Kidney tubule cell (primary cell): ENCODE data around the gene HSP90AB1.

ENCODE experiments used
- DNase-seq: peaks from one replicate; pipeline ENCODE4 v3.0.0-alpha.2; 2018; ENCODE audit warnings: low spot score

HSP90AB1 gene

DNA sequence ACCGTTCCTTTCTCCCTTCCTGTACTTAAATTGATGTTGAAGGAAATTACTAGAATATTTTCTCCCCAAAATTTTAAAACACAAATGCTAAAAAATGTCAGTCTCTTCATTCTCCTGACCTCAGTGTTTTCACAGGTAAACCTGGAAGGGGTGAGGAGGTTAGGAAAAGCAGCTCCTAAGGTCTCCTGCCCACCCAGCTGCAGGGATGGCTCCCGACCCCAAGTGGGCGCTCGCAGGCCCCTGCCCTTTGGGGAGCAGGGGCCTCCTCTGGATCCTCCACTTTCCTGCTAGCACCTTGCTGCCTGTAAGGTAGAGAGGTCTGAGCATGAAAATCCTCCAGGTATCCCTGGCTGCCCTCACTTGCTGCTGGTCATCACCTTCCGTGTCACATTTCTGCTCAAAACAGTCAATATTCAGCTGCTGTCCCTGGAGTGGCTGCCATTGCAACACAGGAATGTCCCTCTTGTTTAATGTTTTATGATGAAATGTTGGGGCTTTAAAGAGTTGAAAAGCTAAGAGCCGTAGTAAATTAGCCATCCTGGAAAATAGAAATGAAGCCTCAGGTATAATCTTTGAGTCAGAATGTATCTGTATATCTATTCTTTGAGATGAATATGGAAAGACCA lies 10.9 kb upstream of the HSP90AB1 start:
- DNase-seq, result no peak

DNA sequence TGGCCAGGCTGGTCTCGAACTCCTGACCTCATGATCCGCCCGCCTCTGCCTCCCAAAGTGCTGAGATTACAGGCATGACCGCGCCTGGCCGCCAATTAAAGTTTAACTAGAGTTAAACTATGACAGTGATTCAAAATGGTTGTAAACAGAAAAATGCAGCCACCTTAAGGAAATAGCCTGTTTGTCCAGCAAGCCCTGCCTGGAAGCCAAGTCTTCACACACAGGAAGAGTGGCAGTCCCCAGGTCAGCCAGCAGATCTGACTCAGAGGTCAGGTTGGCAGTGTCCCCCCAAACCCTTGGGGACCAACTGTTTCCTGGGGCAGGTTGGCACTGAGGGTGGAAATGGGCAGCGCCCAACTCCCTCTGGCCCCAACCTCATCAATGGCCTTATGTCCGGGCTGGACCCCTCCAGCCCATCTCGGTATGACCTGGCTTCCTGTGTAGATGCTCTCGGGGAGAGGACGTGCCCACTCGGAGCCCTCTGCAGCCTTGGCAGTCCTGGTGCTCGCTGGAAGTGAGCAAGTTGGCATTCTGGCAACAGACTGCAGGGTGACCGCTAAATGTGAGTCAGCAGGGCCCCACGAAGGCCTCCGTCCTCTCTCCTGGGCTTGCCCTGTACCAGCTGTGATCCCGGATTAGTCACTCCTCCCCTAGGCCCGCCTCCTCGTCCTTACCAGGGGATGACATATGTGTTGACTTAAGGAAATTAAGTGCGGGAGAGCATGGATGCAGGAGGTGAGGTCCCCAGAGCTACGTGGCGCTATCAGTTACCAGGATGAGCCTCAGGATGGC lies 9.7 kb upstream of the HSP90AB1 start:
- DNase-seq, result peak; percentile 100

DNA sequence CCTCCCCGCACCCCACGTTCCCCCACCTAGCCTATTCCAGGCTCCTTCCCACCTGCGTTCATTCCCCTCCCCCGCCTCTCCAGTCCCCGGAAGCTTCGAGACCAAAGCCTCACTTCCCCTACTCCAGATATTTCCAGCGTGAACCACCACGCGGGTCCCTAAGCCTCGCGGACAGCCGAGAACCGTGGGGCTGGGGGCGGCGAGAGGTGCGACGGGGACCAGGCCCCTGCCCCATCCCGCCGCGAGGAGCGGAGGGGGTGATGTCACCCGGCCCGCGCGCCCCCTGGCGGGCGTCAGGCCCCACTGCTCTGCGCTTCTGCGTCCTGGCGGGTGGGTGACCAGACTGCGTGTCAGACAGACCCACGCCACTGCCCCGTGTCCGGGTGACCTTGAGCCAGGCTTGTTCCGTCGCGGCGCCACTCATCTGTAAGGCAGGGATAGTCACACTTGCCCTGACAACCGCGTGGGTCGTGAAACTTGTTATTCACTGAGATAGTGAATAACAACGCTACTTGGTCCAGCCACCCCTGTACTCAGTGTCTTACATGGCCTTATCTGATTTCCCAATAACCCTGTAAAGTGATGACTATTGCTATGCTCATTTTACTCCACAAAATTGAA lies 9.0 kb upstream of the HSP90AB1 start:
- peak; percentile 78 for DNase-seq

DNA sequence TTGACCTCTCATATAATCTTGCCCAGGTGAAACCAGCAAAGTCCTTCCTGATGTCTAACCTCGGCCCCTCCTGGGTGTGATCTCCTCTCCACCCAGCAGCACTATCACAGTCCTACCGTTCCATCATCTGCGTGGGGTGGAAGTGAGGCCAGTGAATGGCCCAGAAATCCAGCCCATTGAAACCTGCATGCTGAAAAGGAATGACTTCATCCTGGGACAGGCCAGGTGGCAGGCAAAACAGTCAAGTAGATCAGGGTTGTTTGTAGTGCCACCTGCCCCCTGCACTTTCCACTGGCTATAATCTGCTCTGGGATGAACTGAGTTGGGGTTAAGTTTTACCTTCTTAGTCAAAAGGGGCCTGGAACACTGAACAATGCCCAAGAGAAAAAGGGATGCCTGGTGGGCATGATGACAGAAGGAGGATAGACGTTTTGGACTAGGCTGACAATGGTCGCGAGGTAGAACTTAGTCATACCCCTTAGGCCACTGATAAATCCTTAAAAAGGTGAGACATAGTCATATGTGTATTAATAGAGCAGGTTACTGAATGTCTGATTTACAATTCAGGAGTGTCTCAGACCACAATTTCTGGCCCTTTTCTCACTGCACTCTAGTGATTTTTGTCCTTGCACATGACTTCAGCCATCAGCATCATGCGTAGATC lies 8.1 kb upstream of the HSP90AB1 start:
- DNase-seq, result peak; percentile 43

DNA sequence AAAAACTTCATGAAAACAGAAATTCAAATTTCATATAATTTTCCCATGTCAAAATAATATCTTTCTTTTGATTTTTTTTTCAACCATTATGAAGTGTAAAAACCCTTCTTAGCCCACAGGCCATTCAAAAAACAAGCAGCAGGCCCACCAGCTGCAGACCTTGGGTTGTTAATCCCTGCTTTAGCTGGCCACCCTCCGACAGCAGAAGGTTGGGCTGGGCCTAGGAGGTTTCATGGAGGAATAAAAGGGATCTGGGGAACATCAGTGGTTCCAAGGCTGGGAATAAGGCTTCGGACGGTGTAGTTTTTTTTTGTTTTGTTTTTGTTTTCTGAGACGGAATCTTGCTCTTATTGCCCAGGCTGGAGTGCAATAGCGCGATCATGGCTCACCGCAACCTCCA lies 3.6 kb upstream of the HSP90AB1 start:
- DNase-seq, result no peak

DNA sequence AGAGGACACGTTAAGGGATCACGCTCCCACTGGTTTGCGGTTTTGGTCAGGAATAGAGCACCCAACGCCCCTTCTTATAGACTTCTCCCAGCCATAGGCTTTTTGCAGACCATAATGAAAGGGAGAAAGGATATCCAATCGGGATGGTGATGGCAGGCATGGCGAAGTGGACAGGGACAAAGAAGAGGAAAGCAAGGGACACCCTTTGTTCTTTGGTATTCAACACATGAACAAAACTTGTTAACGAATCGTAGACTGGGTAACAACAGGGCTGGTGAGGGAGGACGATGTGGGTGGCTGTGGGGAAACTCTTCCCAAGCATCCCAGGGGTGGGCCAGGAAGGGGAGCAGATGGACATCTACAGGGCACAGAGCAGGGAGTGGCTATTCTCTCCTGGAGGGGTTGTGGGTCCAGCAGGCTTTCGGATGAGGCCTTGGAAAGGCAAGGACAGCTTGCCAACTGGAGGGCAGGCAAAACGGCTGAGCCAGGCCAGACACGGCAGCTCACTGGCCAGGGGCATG lies 1.4 kb upstream of the HSP90AB1 start:
- no peak for DNase-seq

DNA sequence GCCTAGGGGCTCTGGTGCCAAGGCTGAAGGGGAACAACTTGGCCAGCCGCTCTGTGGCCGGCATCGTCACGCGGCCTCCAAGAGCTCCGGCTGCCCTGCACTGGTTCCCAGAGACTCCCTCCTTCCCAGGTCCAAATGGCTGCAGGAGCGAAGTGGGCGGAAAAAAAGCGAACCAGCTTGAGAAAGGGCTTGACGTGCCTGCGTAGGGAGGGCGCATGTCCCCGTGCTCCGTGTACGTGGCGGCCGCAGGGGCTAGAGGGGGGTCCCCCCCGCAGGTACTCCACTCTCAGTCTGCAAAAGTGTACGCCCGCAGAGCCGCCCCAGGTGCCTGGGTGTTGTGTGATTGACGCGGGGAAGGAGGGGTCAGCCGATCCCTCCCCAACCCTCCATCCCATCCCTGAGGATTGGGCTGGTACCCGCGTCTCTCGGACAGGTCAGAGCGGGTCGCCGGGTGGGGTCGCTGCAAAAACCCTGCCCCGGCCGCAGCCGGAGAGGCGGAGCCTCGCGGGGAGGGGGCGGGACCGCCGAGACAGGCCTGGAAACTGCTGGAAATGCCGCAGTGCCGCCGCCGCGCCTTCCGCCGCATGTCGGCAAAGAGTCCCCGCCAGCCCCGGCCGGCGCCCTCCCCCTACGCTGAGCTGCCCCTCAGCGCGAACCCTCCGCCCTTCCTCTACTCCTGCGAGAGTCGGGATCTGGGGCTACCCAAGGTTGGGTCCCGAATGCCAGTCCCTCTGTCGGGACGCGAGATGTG lies 814 bp upstream of the HSP90AB1 start:
- peak; percentile 90 for DNase-seq

DNA sequence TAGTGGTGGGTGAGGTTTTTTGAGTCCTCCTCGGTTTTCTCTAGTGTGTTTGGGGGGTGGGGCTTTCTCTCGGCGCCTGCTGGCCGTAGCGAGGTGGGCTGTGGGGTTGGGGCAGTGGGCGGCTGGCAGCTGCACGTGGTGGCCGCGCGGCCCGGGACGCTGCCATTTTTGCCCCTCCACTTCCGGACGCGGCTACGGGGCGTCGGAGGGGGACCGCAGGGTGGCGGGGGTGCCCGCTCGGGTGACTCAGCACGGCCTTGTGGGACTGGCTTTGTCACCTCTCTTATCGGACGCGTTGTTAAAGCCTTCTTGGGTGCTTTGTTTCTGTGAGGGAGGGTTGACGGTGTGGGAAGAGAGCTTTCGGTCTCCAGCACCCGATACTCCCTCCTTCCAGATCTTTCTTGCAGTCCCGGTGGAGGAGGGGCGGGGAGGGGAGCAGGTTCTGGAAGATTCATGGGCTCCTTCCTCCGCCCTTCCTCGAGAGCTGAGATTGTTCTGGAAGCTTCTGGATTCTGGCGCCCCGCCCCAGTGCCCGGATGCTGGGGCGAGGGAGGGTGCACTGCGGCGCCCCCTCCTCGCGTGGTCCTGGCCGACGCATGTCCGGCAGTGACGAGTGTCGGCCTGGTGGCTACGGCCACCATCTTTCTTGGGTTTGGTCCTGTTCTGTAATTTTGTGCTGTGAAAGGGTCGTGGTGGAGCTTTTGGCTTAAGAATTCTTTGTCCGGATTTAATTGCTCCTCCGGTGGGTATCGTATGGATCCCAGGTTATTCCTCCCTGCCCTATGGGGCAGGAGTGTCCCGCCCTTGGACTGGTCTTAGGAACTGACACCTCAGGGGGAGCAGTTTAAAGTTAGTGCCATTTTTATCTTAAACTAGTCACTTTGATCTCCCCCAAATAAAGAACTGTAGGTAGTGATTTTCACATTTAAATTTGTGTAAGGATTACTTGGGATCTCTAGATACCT lies 719 bp downstream of the HSP90AB1 start:
- peak; percentile 72 for DNase-seq

DNA sequence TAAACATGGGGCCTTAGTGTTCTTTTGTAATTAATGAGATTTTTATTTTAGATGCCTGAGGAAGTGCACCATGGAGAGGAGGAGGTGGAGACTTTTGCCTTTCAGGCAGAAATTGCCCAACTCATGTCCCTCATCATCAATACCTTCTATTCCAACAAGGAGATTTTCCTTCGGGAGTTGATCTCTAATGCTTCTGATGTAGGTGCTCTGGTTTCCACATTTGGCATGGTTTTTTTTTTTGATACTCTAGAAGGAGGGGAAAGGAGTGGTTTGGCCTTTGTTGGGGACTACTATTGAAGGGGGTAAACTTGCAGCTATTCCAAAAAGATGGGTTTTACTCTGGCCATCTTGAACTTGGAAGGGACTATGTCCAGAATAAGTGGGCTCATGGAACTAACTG lies 1.7 kb downstream of the HSP90AB1 start:
- no peak for DNase-seq

DNA sequence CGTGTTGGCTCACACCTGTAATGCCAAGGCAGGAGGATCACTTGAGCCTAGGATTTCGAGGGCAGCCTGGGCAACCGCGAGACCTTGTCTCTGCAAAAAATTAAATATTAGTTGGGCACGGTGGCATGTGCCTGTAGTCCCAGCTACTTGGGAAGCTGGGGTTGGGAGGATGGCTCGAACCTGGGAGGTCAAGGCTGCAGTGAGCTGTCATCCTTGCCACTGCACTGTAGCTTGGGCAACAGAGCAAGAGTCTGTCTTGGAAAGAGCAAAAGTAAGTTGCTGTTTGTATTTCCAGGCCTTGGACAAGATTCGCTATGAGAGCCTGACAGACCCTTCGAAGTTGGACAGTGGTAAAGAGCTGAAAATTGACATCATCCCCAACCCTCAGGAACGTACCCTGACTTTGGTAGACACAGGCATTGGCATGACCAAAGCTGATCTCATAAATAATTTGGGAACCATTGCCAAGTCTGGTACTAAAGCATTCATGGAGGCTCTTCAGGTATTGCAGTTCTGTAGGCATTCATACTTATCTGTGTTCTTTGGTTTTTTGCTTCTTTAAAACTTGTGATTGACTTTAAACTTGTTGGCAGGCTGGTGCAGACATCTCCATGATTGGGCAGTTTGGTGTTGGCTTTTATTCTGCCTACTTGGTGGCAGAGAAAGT lies 2.3 kb downstream of the HSP90AB1 start:
- DNase-seq, result no peak

DNA sequence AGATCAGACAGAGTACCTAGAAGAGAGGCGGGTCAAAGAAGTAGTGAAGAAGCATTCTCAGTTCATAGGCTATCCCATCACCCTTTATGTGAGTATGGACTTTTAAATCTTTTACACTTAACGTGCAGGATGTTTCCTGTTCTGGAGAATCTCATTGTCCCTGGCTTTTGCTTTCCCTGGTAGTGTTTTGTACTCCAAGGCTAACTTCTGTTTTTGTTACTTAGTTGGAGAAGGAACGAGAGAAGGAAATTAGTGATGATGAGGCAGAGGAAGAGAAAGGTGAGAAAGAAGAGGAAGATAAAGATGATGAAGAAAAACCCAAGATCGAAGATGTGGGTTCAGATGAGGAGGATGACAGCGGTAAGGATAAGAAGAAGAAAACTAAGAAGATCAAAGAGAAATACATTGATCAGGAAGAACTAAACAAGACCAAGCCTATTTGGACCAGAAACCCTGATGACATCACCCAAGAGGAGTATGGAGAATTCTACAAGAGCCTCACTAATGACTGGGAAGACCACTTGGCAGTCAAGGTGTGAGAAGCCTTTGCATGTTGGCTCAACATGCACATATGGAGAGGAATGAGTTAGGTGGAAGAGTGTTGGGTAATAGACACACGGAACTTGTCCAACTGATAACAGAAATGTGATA lies 3.3 kb downstream of the HSP90AB1 start:
- no peak for DNase-seq

DNA sequence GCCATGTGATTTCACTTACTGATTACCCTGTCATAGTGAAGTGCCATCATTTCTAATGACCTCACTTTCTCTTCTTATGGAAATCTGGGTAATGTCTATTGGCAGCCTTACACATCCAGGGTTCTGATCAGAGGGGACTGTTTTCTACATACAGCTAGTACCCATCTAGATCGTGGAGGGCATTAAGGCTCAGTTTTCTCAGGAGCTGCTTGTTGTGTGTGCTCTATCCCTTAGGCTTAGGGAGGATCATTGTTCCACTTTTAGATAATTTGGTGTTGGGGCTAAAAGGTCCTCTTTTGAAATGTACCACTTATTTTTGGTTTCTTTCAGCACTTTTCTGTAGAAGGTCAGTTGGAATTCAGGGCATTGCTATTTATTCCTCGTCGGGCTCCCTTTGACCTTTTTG lies 3.8 kb downstream of the HSP90AB1 start:
- DNase-seq, result no peak

DNA sequence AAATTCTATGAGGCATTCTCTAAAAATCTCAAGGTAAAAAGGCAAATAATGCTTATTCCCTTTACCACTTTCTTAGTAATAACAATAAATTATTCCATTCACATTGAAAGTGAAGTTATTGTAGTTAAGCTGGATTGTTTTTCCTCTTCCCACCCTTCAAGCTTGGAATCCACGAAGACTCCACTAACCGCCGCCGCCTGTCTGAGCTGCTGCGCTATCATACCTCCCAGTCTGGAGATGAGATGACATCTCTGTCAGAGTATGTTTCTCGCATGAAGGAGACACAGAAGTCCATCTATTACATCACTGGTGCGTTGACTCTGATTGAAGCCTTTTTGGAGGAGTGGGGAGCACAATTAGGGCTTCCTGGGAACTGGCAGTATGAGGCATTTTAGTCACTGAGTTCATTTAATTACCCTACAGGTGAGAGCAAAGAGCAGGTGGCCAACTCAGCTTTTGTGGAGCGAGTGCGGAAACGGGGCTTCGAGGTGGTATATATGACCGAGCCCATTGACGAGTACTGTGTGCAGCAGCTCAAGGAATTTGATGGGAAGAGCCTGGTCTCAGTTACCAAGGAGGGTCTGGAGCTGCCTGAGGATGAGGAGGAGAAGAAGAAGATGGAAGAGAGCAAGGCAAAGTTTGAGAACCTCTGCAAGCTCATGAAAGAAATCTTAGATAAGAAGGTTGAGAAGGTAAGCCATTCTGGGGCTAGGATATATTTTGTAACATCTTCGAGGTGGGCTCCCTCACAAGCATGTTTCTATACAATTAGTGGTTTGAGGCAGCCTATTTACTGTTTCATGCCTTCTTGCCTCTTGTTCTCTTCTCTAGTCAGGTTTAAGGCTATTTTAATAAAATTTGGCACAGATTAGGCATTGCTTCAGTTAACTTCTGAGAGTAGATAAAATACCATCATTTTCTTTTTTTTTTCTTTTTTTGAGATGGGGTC lies 4.9 kb downstream of the HSP90AB1 start:
- DNase-seq, result no peak

DNA sequence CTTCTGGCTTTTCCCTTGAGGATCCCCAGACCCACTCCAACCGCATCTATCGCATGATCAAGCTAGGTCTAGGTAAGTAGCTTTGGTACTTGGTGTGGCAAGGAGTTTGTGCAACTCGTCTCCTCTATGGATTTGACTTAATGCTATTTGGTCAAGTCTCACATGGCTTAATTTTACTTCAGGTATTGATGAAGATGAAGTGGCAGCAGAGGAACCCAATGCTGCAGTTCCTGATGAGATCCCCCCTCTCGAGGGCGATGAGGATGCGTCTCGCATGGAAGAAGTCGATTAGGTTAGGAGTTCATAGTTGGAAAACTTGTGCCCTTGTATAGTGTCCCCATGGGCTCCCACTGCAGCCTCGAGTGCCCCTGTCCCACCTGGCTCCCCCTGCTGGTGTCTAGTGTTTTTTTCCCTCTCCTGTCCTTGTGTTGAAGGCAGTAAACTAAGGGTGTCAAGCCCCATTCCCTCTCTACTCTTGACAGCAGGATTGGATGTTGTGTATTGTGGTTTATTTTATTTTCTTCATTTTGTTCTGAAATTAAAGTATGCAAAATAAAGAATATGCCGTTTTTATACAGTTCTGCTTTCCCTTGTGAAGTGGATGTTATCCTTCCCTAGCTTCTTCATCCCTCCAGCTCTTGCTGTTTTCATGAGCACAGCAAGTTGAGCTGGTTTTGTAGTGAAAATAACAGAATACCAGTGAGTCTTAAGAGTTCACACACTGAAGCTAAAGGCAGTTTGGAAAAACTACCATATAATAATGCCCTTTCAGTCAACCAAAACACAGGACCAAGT lies 6.6 kb downstream of the HSP90AB1 start:
- DNase-seq, result peak; percentile 57

DNA sequence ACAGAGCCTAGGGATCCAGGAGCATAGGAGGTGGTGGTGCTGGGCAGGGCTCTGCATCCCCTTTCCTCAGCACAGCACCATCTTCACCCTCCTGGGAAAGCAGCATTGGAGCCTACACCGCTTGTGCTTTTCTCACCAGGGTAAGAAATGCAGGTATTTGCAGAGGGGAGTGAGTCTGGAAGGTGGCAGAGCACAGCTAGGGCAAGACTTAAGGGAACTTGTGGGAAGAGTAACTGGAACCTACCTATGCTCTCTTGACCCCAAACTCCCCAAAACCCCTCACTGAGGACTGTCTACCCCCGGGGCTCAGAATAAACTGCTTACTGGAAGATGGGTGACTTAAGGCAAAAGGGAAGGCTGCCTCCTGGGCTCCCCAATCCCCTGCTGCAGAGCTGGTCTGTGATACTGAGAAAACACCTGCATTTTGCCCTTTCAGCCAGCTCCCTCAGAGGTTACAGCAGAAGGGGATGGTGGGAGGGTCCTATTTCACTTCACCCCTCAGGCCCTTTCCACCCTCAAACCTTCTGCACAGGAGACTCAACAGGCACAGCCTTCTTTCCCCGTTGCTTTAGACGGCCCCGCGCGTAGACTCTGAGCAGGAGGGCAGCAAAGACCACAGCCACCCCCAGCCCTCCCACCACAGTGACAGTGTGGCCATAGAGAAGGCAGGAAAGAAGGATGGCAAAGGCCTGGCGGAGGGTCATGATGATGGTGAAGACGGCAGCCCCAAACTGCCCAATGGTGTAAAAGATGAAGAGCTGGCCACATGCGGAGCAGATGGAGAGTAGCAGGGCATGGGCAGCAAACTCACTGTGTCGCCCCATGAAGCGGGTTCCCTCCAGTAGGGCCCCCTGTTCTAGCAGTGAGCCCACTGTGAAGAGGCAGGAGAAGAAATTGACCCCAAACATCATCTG lies 7.5 kb downstream of the HSP90AB1 start:
- DNase-seq, result no peak

DNA sequence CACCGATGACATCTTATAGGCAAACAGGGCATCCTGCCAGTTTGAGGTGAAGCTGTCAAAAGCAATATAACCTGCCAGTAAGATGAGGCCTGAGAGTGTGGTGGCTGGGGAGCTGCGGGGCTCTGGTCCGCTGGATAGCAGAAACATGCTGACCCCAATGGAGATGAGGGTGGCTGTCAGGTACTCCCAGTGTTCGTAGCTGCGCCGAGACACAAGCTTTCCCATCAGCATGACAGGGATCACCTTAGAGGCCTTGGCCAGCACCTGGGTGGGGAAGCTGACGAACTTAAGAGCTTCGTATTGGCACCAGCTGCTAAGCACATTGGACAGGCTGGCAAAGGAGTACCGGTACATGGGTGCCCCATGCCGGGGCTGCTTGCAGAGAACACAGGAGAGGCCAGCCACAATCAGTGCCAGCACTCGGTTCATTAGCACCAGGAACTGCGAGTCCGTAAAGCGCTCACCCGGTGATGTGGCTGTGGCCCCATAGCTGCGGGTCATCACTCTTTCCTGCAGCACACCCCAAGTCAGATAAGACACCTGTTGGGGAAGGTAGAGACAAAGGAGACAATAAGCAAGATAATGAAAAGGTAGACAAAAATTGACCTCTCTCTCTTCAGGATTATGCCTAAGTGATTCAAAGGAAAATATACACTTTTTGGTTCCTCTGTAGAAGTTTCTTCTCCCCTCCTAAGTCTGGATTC lies 8.4 kb downstream of the HSP90AB1 start:
- peak; percentile 53 for DNase-seq
